Activated B cell treated with CpG ODN at 0.5 μM for 24 hours (primary cell): ENCODE data around the gene LARP4. TPM values are rescaled to one million over a fixed set of nuclear protein-coding genes. Genes with fewer than 3 reads are reported as not detected.
"Not testable (repeated sequence)": the region's sequence is repeated elsewhere in the genome, so short reads cannot be mapped to it uniquely, and the experiment has no call there.

Experiments
- ATAC-seq: fragments of 200-7000 bp; cut with Tn5 transposase; one replicate; pipeline ENCODE4 v1.10.0; 2021; ENCODE audit warnings: low read depth, mild to moderate bottlenecking, moderate library complexity
- CTCF ChIA-PET: fragments of 350-600 bp; sonication (Branson Sonifier 250); formaldehyde crosslinking; loops from one replicate; lab custom pipeline; 2021; ENCODE audit warnings: antibody characterized with exemption; lab: Charles Lee
- POLR2A ChIA-PET: fragments of 350-600 bp; sonication (Branson Sonifier 250); formaldehyde crosslinking; loops from one replicate; lab custom pipeline; 2021; ENCODE audit warnings: antibody characterized with exemption; lab: Charles Lee
- DNase-seq: peaks from one replicate; pipeline ENCODE4 v3.0.0; 2022
- H3K27ac Mint-ChIP-seq: one replicate; pipeline ENCODE4 v1.8.0; 2020; ENCODE audit warnings: mixed read lengths
- H3K27me3 Mint-ChIP-seq: one replicate; pipeline ENCODE4 v1.8.0; 2021; ENCODE audit warnings: mixed read lengths
- H3K36me3 Mint-ChIP-seq: one replicate; pipeline ENCODE4 v1.8.0; 2021; ENCODE audit warnings: low read depth, mixed read lengths
- H3K4me1 Mint-ChIP-seq: one replicate; pipeline ENCODE4 v1.8.0; 2021; ENCODE audit warnings: mixed read lengths
- H3K4me3 Mint-ChIP-seq: one replicate; pipeline ENCODE4 v1.8.0; 2020; ENCODE audit warnings: mild to moderate bottlenecking, mixed read lengths
- H3K9me3 Mint-ChIP-seq: one replicate; pipeline ENCODE4 v1.8.0; 2020; ENCODE audit warnings: mixed read lengths
- CTCF ChIP-seq: fragments of 200-600 bp; IDR thresholded peaks from one replicate; pipeline ENCODE4 v1.8.0; 2022; ENCODE audit warnings: antibody characterized with exemption, mild to moderate bottlenecking
- intact Hi-C: fragments of 100-400 bp; cut with micrococcal nuclease; formaldehyde crosslinking; loops from one replicate; pipeline ENCODE4 v1.15.1; 2024
- total RNA-seq: library from RNA; stranded (reverse); gene quantifications from 2 replicates; pipeline ENCODE4 v1.2.3, GENCODE V29; 2022

The LARP4 gene
- total RNA-seq, 1 donor from 2014 or later = 56.3 TPM

- TF ChIP-seq CTCF = no peak
- Mint-ChIP-seq H3K27ac (no peak overlapping the region), H3K4me3 (no peak overlapping the region), H3K27me3 (no peaks in the 10 kb centered on the region), H3K4me1 (peaks cover 20% of the 10 kb centered on the region), H3K36me3 (peaks cover 44% of the 10 kb centered on the region), H3K9me3 (no peaks in the 10 kb centered on the region)
- POLR2A ChIA-PET = no interaction called here
- no peak for DNase-seq
- CTCF ChIA-PET = no interaction called here
- intact Hi-C loops = no loop called here
- no peak for ATAC-seq
These were observed 18.6 kb downstream of the LARP4 start for GRCh38 chr12:50419112-50419909.

- CTCF ChIA-PET, H3K27me3 Mint-ChIP-seq, POLR2A ChIA-PET, ATAC-seq, intact Hi-C loops, H3K27ac Mint-ChIP-seq, DNase-seq, H3K4me3 Mint-ChIP-seq, H3K9me3 Mint-ChIP-seq: not testable (repeated sequence)
- H3K36me3 Mint-ChIP-seq = peaks cover 37% of the 10 kb centered on the region
- peaks cover 12% of the 10 kb centered on the region for H3K4me1 Mint-ChIP-seq
These were observed 22.2 kb downstream of the LARP4 start for GRCh38 chr12:50422855-50423254.

GRCh38 chr12:50423342-50423741, 22.7 kb downstream of the LARP4 start:
- CTCF ChIA-PET, intact Hi-C loops, H3K27me3 Mint-ChIP-seq, H3K27ac Mint-ChIP-seq, DNase-seq, H3K4me3 Mint-ChIP-seq, ATAC-seq, H3K9me3 Mint-ChIP-seq: not testable (repeated sequence)
- peaks cover 12% of the 10 kb centered on the region for H3K4me1 Mint-ChIP-seq
- POLR2A ChIA-PET = interaction anchor here (0.7 kb wide), 1 partner anchor 563 kb away, joined by 9 read pairs; no protein-coding TSS in a partner anchor
- peaks cover 34% of the 10 kb centered on the region for H3K36me3 Mint-ChIP-seq

- peak overlapping the region; percentile 35 for H3K27ac Mint-ChIP-seq
- H3K4me1 Mint-ChIP-seq = no peaks in the 10 kb centered on the region
- H3K9me3 Mint-ChIP-seq = no peaks in the 10 kb centered on the region
- POLR2A ChIA-PET = no interaction called here
- no peak for ATAC-seq
- no peak overlapping the region for H3K4me3 Mint-ChIP-seq
- peaks cover 36% of the 10 kb centered on the region for H3K36me3 Mint-ChIP-seq
- no peaks in the 10 kb centered on the region for H3K27me3 Mint-ChIP-seq
- TF ChIP-seq CTCF = no peak
- CTCF ChIA-PET = no interaction called here
- no peak for DNase-seq
- intact Hi-C loops = no loop called here
These were observed 25.0 kb downstream of the LARP4 start for GRCh38 chr12:50425589-50426258.

- H3K27ac Mint-ChIP-seq, H3K9me3 Mint-ChIP-seq, POLR2A ChIA-PET, DNase-seq, H3K27me3 Mint-ChIP-seq, ATAC-seq, H3K4me1 Mint-ChIP-seq, CTCF ChIA-PET, intact Hi-C loops, H3K4me3 Mint-ChIP-seq: not testable (repeated sequence)
- peaks cover 71% of the 10 kb centered on the region for H3K36me3 Mint-ChIP-seq
These were observed 31.0 kb downstream of the LARP4 start for GRCh38 chr12:50431656-50432055.

- intact Hi-C loops = no loop called here
- no peak for ATAC-seq
These were observed 39.6 kb downstream of the LARP4 start for GRCh38 chr12:50440288-50440687.

More at GRCh38 chr12:50440288-50440687, 39.6 kb downstream of the LARP4 start:
- Mint-ChIP-seq H3K36me3 (peaks cover 86% of the 10 kb centered on the region), H3K27ac (no peak overlapping the region), H3K4me3 (no peak overlapping the region), H3K4me1 (no peaks in the 10 kb centered on the region), H3K9me3 (no peaks in the 10 kb centered on the region), H3K27me3 (no peaks in the 10 kb centered on the region)
- POLR2A ChIA-PET = no interaction called here
- TF ChIP-seq CTCF = no peak
- CTCF ChIA-PET = no interaction called here
- no peak for DNase-seq
